Esophagus muscularis mucosa (tissue), 3 donors: ENCODE data around the gene RUNX2.

Experiments used
- POLR2A ChIP-seq: fragments of 450-650 bp; IDR thresholded peaks from one replicate; pipeline ENCODE4 v1.6.1; 2017; ENCODE audit warnings: antibody characterized with exemption, moderate library complexity, mild to moderate bottlenecking, low read depth
- TF ChIP-seq, protein P1 (sequence below), 3 experiments: fragments of 200-600 bp in 2 of 3; fragments of 450-650 bp in 1 of 3; sonication (generic) in 2 of 3; IDR thresholded peaks; one replicate each; pipeline ENCODE4 v1.5.1; 2017 to 2019; ENCODE audit warnings: antibody characterized with exemption in 3 of 3, mild to moderate bottlenecking in 2 of 3, moderate library complexity in 1 of 3

DNA sequence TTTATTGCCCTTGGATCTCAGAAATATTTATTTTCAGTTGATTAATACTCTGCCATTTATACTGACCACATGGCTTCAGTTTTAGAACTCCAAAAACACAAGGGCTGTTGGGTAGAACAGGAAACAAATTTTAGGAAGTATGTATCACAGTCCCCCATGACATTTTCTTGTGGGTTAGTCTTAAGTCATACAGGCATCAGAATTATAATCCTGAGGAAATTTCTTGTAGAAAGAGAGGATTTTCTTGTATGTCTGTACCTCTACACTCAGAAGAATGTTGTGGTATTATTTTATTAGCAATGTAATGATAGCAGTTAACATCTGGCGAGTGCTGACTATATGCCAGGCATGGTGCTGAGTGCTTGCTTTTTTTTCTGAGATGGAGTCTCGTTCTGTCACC, 384.7 kb downstream of the RUNX2 start:
- TF ChIP-seq, protein P1, sequence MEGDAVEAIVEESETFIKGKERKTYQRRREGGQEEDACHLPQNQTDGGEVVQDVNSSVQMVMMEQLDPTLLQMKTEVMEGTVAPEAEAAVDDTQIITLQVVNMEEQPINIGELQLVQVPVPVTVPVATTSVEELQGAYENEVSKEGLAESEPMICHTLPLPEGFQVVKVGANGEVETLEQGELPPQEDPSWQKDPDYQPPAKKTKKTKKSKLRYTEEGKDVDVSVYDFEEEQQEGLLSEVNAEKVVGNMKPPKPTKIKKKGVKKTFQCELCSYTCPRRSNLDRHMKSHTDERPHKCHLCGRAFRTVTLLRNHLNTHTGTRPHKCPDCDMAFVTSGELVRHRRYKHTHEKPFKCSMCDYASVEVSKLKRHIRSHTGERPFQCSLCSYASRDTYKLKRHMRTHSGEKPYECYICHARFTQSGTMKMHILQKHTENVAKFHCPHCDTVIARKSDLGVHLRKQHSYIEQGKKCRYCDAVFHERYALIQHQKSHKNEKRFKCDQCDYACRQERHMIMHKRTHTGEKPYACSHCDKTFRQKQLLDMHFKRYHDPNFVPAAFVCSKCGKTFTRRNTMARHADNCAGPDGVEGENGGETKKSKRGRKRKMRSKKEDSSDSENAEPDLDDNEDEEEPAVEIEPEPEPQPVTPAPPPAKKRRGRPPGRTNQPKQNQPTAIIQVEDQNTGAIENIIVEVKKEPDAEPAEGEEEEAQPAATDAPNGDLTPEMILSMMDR (IDR thresholded peaks at IDR 0.05): no peak
- TF ChIP-seq POLR2A: no peak
